K562 (cell line): Measurements from ENCODE around the gene MRPL10. TPM values are rescaled to one million over a fixed set of nuclear protein-coding genes. Genes with fewer than 3 reads are reported as not detected.
A peak's percentile ranks its signal among the peaks of the same experiment; 100 is the strongest.

Source experiments
- CREB5 ChIP-seq: fragments of 250-450 bp; sonication (Bioruptor Pico); IDR thresholded peaks from 2 replicates; pipeline ENCODE4 v1.5.0; 2020; ENCODE audit warnings: mild to moderate bottlenecking
- FOSL1 ChIP-seq: fragments of 200-800 bp; sonication (Bioruptor generic); conservative IDR thresholded peaks from 2 replicates; pipeline ENCODE4 v1.6.1; 2016; ENCODE audit warnings: missing genetic modification characterization, missing compliant biosample characterization
- KLF6 ChIP-seq: fragments of 250-450 bp; sonication (Bioruptor Pico); IDR thresholded peaks from 2 replicates; pipeline ENCODE4 v1.4.0; 2020; ENCODE audit warnings: mild to moderate bottlenecking, moderate library complexity, borderline replicate concordance
- LEF1 ChIP-seq: fragments of 450-650 bp; IDR thresholded peaks from 2 replicates; pipeline ENCODE4 v1.6.1; 2016; ENCODE audit warnings: mild to moderate bottlenecking
- NFE2L1 ChIP-seq: fragments of 450-650 bp; IDR thresholded peaks from 2 replicates; pipeline ENCODE4 v1.6.1; 2016; ENCODE audit warnings: missing genetic modification characterization, low read depth, mild to moderate bottlenecking, missing compliant biosample characterization, moderate library complexity, borderline replicate concordance
- POLR2G ChIP-seq: fragments of 200-400 bp; formaldehyde crosslinking; IDR thresholded peaks from 2 replicates; pipeline ENCODE4 v1.6.1; 2017; ENCODE audit warnings: low read depth, mild to moderate bottlenecking, antibody characterized with exemption, low read length, moderate library complexity
- POLR3G ChIP-seq: IDR thresholded peaks from 2 replicates; pipeline ENCODE4 v1.6.1; 2011; ENCODE audit not compliant: insufficient read length, insufficient replicate concordance; ENCODE audit errors: extremely low read depth
- RBBP5 ChIP-seq: fragments of 200-600 bp; sonication (generic); IDR thresholded peaks from 2 replicates; pipeline ENCODE4 v1.6.1; 2012; ENCODE audit warnings: borderline replicate concordance, mild to moderate bottlenecking, low read length, control low read depth, inconsistent platforms; ENCODE audit not compliant: insufficient read depth, poor library complexity, severe bottlenecking
- SREBF2 ChIP-seq: sonication (generic); formaldehyde crosslinking; IDR thresholded peaks from 2 replicates; pipeline ENCODE4 v1.4.0; 2020; ENCODE audit warnings: mild to moderate bottlenecking, missing genetic modification reagents
- STAT6 ChIP-seq: sonication (generic); formaldehyde crosslinking; IDR thresholded peaks from 2 replicates; pipeline ENCODE4 v1.8.1; 2023; ENCODE audit warnings: mild to moderate bottlenecking, missing genetic modification reagents
- TAF15 ChIP-seq: fragments of 200-400 bp; formaldehyde crosslinking; IDR thresholded peaks from 2 replicates; pipeline ENCODE4 v1.6.1; 2017; ENCODE audit warnings: mild to moderate bottlenecking, low read depth, low read length, moderate library complexity
- TBL1XR1 ChIP-seq, 2 experiments: IDR thresholded peaks; 2 replicates each; pipeline ENCODE4 v1.6.1; 2012; ENCODE audit warnings: improper control_type of control experiment in 2 of 2, low read length in 2 of 2, mild to moderate bottlenecking in 1 of 2
- XRCC4 ChIP-seq: IDR thresholded peaks from one replicate; pipeline ENCODE4 v1.6.1; 2011; ENCODE audit not compliant: insufficient read depth, insufficient read length; ENCODE audit errors: extremely low read depth
- ZC3H8 ChIP-seq: fragments of 450-650 bp; IDR thresholded peaks from 2 replicates; pipeline ENCODE4 v1.6.1; 2017
- ZKSCAN1 ChIP-seq: fragments of 150-350 bp; IDR thresholded peaks from 2 replicates; pipeline ENCODE4 v1.6.1; 2016; ENCODE audit warnings: low read depth, low read length
- ZNF165 ChIP-seq: fragments of 250-450 bp; sonication (Bioruptor Pico); IDR thresholded peaks from 2 replicates; pipeline ENCODE4 v1.4.0; 2020; ENCODE audit warnings: borderline replicate concordance
- ZNF232 ChIP-seq: sonication (generic); formaldehyde crosslinking; IDR thresholded peaks from 2 replicates; pipeline ENCODE4 v1.8.0; 2022; ENCODE audit warnings: mild to moderate bottlenecking, missing genetic modification reagents
- ZNF3 ChIP-seq: fragments of 250-450 bp; sonication (Bioruptor Pico); IDR thresholded peaks from 2 replicates; pipeline ENCODE4 v1.5.0; 2021; ENCODE audit warnings: mild to moderate bottlenecking, moderate library complexity
- ZNF449 ChIP-seq: fragments of 250-450 bp; sonication (Bioruptor Pico); IDR thresholded peaks from 2 replicates; pipeline ENCODE4 v1.8.0; 2022; ENCODE audit warnings: moderate library complexity, mild to moderate bottlenecking, inconsistent platforms
- ZNF584 ChIP-seq: fragments of 200-800 bp; sonication (Bioruptor generic); IDR thresholded peaks from 2 replicates; pipeline ENCODE4 v1.6.1; 2016; ENCODE audit warnings: low read depth, mild to moderate bottlenecking, missing genetic modification characterization, missing compliant biosample characterization
- ZNF644 ChIP-seq: fragments of 200-800 bp; sonication (Bioruptor generic); IDR thresholded peaks from 2 replicates; pipeline ENCODE4 v1.6.1; 2016; ENCODE audit warnings: low read depth, missing genetic modification characterization, missing compliant biosample characterization
- ZNF740 ChIP-seq, 3 experiments: fragments of 200-800 bp in 1 of 3; sonication (Bioruptor generic) in 1 of 3; sonication (generic) in 1 of 3; formaldehyde crosslinking in 1 of 3; IDR thresholded peaks; 2 replicates each; pipeline versions ENCODE4 v1.6.1 to v1.8.0; 2016 to 2022; ENCODE audit warnings: mild to moderate bottlenecking in 2 of 3, missing compliant biosample characterization in 2 of 3, missing genetic modification characterization in 2 of 3, missing genetic modification reagents in 1 of 3
- ZNF79 ChIP-seq: fragments of 250-450 bp; sonication (Bioruptor Pico); IDR thresholded peaks from 2 replicates; pipeline ENCODE4 v1.4.0; 2020; ENCODE audit warnings: low read depth, mild to moderate bottlenecking, moderate library complexity
- polyA plus RNA-seq, 8 experiments: library from polyadenylated mRNA; depleted of rRNA in 4 of 8; stranded (reverse) in 5 of 8; unstranded in 3 of 8; fragments of >200 nt; fragmentation: Nextera tagmentation in 2 of 8; fragmentation: Illumina TruSeq in 1 of 8; extraction: Ambion mirVana in 2 of 8; extraction: Trizol in 1 of 8; gene quantifications; 2 replicates each; pipeline versions ENCODE4 v1.2.1 to v1.2.3, GENCODE V29; 2011 to 2014; ENCODE audit warnings: inconsistent platforms in 1 of 8, missing spikeins in 1 of 8
- total RNA-seq, 7 experiments: library from RNA; depleted of rRNA in 6 of 7; stranded (reverse); fragments of >200 nt in 6 of 7; fragmentation: Illumina TruSeq in 2 of 7; extraction: Trizol in 2 of 7; gene quantifications; 2 replicates each; pipeline versions ENCODE4 v1.2.1 to v1.2.3, GENCODE V29; 2011 to 2021; ENCODE audit warnings: low replicate concordance in 1 of 7

Gene MRPL10
- total and polyA plus RNA-seq, 9 of the 15 experiments (the other 6 are each of a cell fraction or from before 2014, with no cell fraction given), result 27.8 to 105 (median 67.3) TPM

- TF ChIP-seq TBL1XR1 (IDR thresholded peaks at IDR 0.05; ENCODE audit: low read length in 2 of 2) (peak; percentile 93 to 98), LEF1 (peak; percentile 98), ZNF644 (peak; percentile 100), KLF6 (CRISPR knock-in tag) (peak; percentile 56; the same call in 1 of the 2 replicates), FOSL1 (tag) (peak; percentile 92), STAT6 (no peak), ZNF449 (CRISPR knock-in tag) (no peak; the same call in 1 of the 2 replicates), POLR2G (peak; percentile 58), ZNF165 (CRISPR knock-in tag) (no peak), TAF15 (no peak), ZNF3 (CRISPR knock-in tag) (no peak), RBBP5 (no peak), POLR3G (no peak), ZKSCAN1 (peak; percentile 79), CREB5 (CRISPR knock-in tag) (no peak), XRCC4 (no peak), ZNF740 (CRISPR knock-in tag; IDR thresholded peaks at IDR 0.05) (no peak), ZNF740 (tag; IDR thresholded peaks at IDR 0.05) (no peak), ZNF79 (CRISPR knock-in tag) (no peak), SREBF2 (no peak), ZNF232 (CRISPR knock-in tag) (no peak), ZNF584 (CRISPR knock-in tag) (peak; percentile 99), NFE2L1 (tag) (no peak), ZC3H8 (no peak)
Observed at GRCh38 chr17:47866941-47867340, 35.6 kb upstream of the MRPL10 start (continued).
